ENCODE results near the gene PRF1. TPM values are rescaled to one million over a fixed set of nuclear protein-coding genes. Genes with fewer than 3 reads are reported as not detected.
A peak's percentile ranks its signal among the peaks of the same experiment; 100 is the strongest.

Gene PRF1
- total RNA-seq, 1 experiment from 2014 or later, result 6.4 TPM

DNA sequence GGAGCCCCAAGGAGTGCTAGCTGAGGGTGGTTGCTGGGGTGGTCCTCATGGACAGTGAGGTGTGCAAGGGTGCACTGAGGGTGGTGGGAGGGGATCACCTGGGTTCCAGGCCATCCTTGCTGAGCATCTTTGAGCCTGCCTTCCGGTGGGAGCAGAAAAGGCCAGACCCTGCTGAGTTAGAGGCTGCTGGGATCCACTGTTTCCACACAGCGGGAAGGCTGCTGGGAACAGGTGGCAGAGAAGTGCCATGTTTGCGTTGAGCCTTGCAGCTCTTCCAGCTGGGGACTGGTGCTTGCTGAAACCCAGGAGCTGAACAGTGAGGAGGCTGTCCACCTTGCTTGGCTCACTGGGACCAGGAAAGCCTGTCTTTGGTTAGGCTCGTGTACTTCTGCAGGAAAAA lies 34.9 kb downstream of the PRF1 start:
- Histone ChIP-seq H3K9ac (ENCODE audit: low read length) (no peak overlapping the region), H3K79me2 (ENCODE audit: insufficient read depth, low read length) (no peaks in the 10 kb centered on the region), H3K9me2 (ENCODE audit: insufficient read depth) (no peaks in the 10 kb centered on the region), H3K36me3 (ENCODE audit: control insufficient read depth in 1 of 2, insufficient read depth in 2 of 2, low read length in 2 of 2) (peaks cover 0 to 8% of the 10 kb centered on the region in 2 experiments; a peak in 1 of 4 replicates), H3K9me3 (ENCODE audit: control insufficient read depth in 1 of 2, insufficient read depth in 1 of 2, low read depth in 1 of 2, low read length in 2 of 2) (no peaks in the 10 kb centered on the region), H3K27me3 (ENCODE audit: insufficient read depth, low read length) (no peaks in the 10 kb centered on the region), H3K4me1 (ENCODE audit: control insufficient read depth in 1 of 2, insufficient read depth in 2 of 2, low read length in 2 of 2) (peaks cover 13 to 66% of the 10 kb centered on the region in 2 experiments), H2AFZ (ENCODE audit: low read depth, low read length, poor library complexity, severe bottlenecking) (no peak overlapping the region), H4K20me1 (ENCODE audit: insufficient read depth) (no peaks in the 10 kb centered on the region), H3K4me2 (ENCODE audit: low read length) (no peak overlapping the region), H3K4me3 (replicated peaks in 1 of 2; ENCODE audit: low read depth in 1 of 2, low read length in 2 of 2) (no peak overlapping the region), H3K27ac (ENCODE audit: low read depth, low read length) (no peak overlapping the region)
- ATAC-seq (no peak), DNase-seq (ENCODE audit: low read depth, low spot score) (no peak)
- intact Hi-C loops (cut with micrococcal nuclease), result no loop called here
- CTCF ChIA-PET, result interaction anchor here (1.0 kb wide), 1 partner anchor 9 kb away, joined by 5 read pairs; no protein-coding TSS in a partner anchor
- TF ChIP-seq POLR2A (IDR thresholded peaks at IDR 0.05; ENCODE audit: borderline replicate concordance, extremely low read depth, insufficient read depth, insufficient read length) (no peak), JUND (IDR thresholded peaks at IDR 0.05) (no peak)
- no TSS peak for BruUV-seq (replicated peaks)
- RAD21 ChIA-PET (ENCODE audit: low non-redundant PET in 1 of 2, low total read pairs in 2 of 2, uncharacterized antibody in 2 of 2, unreplicated experiment in 2 of 2), result no interaction called here
- POLR2A ChIA-PET, result interaction anchor here (1.4 kb wide), 1 partner anchor 8 kb away, joined by 4 read pairs; no protein-coding TSS in a partner anchor

- H3K27me3 ChIP-seq (ENCODE audit: insufficient read depth, low read length), result no peaks in the 10 kb centered on the region
- peaks cover 0 to 8% of the 10 kb centered on the region in 2 experiments; a peak in 1 of 4 replicates for H3K36me3 ChIP-seq (ENCODE audit: control insufficient read depth in 1 of 2, insufficient read depth in 2 of 2, low read length in 2 of 2)
- intact Hi-C loops (cut with micrococcal nuclease), result no loop called here
- peaks cover 4 to 66% of the 10 kb centered on the region in 2 experiments for H3K4me1 ChIP-seq (ENCODE audit: control insufficient read depth in 1 of 2, insufficient read depth in 2 of 2, low read length in 2 of 2)
- no peak for DNase-seq (ENCODE audit: low read depth, low spot score)
- no peaks in the 10 kb centered on the region for H3K9me2 ChIP-seq (ENCODE audit: insufficient read depth)
- TF ChIP-seq YY1 (IDR thresholded peaks at IDR 0.05; ENCODE audit: extremely low read depth, insufficient replicate concordance, low read depth, low read length), result no peak
- TF ChIP-seq ELF1 (IDR thresholded peaks at IDR 0.05; ENCODE audit: borderline replicate concordance, low read depth), result no peak
- TF ChIP-seq POLR2A (IDR thresholded peaks at IDR 0.05; ENCODE audit: borderline replicate concordance, extremely low read depth, insufficient read depth, insufficient read length), result no peak
- TF ChIP-seq EGR1 (IDR thresholded peaks at IDR 0.05; ENCODE audit: low read depth), result no peak
- no peak for TF ChIP-seq JUND (IDR thresholded peaks at IDR 0.05)
- no peak for TF ChIP-seq SP1 (IDR thresholded peaks at IDR 0.05; ENCODE audit: low read depth)
- no peak for TF ChIP-seq MAX (IDR thresholded peaks at IDR 0.05)
- TF ChIP-seq ZFX (IDR thresholded peaks at IDR 0.05), result no peak
- H3K4me3 ChIP-seq (replicated peaks in 1 of 2; ENCODE audit: low read depth in 1 of 2, low read length in 2 of 2), result no peak overlapping the region
- ATAC-seq, result no peak
- no peak overlapping the region for H3K9ac ChIP-seq (ENCODE audit: low read length)
- BruUV-seq (replicated peaks), result no TSS peak
- H4K20me1 ChIP-seq (ENCODE audit: insufficient read depth), result no peaks in the 10 kb centered on the region
- RAD21 ChIA-PET (ENCODE audit: low non-redundant PET in 1 of 2, low total read pairs in 2 of 2, uncharacterized antibody in 2 of 2, unreplicated experiment in 2 of 2), result no interaction called here
- no peaks in the 10 kb centered on the region for H3K79me2 ChIP-seq (ENCODE audit: insufficient read depth, low read length)
- CTCF ChIA-PET, result interaction anchor here (1.0 kb wide), 1 partner anchor 8 kb away, joined by 5 read pairs; no protein-coding TSS in a partner anchor
- no peak overlapping the region for H2AFZ ChIP-seq (ENCODE audit: low read depth, low read length, poor library complexity, severe bottlenecking)
- peak overlapping the region; percentile 7; the same call in 1 of the 2 replicates for H3K27ac ChIP-seq (ENCODE audit: low read depth, low read length)
- no peak overlapping the region for H3K4me2 ChIP-seq (ENCODE audit: low read length)
- POLR2A ChIA-PET, result interaction anchor here (1.4 kb wide), 1 partner anchor 9 kb away, joined by 4 read pairs; no protein-coding TSS in a partner anchor
- no peaks in the 10 kb centered on the region for H3K9me3 ChIP-seq (ENCODE audit: control insufficient read depth in 1 of 2, insufficient read depth in 1 of 2, low read depth in 1 of 2, low read length in 2 of 2)
Observed at GRCh38 chr10:70566515-70567290, 35.8 kb downstream of the PRF1 start.
